ENCODE results near the gene SLK. TPM values are rescaled to one million over a fixed set of nuclear protein-coding genes. Genes with fewer than 3 reads are reported as not detected.
A peak's percentile ranks its signal among the peaks of the same experiment; 100 is the strongest.

The SLK gene
- total RNA-seq, 1 donor from 2014 or later, result 42.7 TPM

DNA sequence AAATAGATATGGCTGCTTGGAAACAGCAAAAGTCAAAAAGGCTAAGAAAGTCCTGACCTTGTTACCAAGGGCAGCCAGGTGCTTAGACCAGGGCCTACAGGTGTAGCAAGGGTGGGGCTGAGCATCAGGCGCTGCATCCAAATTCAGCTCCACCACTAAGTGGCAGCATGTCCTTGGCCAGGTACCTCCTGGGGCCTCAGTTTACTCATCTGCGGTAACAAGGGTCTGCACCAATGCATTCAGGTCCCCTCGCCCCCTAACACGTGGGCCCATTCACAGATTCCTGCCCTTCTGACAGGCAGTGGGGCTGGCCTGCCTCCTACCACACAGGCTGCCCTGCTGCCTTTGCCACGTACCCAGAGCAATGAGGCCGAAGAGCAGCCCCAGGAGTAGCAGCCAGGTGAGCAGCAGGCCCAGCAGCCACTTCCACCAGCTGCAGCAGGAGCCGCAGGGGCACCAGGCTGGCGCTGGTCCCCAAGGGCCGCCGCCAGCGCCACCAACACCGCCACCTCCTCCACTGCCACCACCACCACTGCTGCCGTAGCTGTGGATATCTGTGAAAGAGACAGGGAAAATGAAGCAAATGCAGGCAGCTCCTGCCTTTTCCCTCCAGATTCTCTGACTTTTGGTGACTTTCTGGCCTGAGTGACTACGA is 89.8 kb downstream of the SLK start:
- no peak overlapping the region for H3K9ac ChIP-seq
- Mint-ChIP-seq H3K9me3 (no peaks in the 10 kb centered on the region), H3K36me3 (no peaks in the 10 kb centered on the region), H3K27ac (no peak overlapping the region), H3K27me3 (ENCODE audit: insufficient read depth, low read depth) (peaks cover 13% of the 10 kb centered on the region), H3K4me3 (no peak overlapping the region), H3K4me1 (peaks cover 22% of the 10 kb centered on the region)
- H3K27me3 ChIP-seq, result no peaks in the 10 kb centered on the region
- peak overlapping the region; percentile 53 for H3K27ac ChIP-seq
- H2AFZ ChIP-seq (replicated peaks), result no peak overlapping the region
- no peaks in the 10 kb centered on the region for H3K9me3 ChIP-seq (ENCODE audit: low read depth)
- DNase-seq (ENCODE audit: low spot score), result no peak
- no peaks in the 10 kb centered on the region for H4K20me1 ChIP-seq (ENCODE audit: low read depth)
- H3K4me1 ChIP-seq, result peaks cover 34% of the 10 kb centered on the region
- no peak overlapping the region for H3K4me2 ChIP-seq
- no peaks in the 10 kb centered on the region for H3K36me3 ChIP-seq
- TF ChIP-seq EZH2phosphoT487 (IDR thresholded peaks at IDR 0.05) (no peak), EZH2 (IDR thresholded peaks at IDR 0.05) (no peak)
- TF ChIP-seq, protein P1, sequence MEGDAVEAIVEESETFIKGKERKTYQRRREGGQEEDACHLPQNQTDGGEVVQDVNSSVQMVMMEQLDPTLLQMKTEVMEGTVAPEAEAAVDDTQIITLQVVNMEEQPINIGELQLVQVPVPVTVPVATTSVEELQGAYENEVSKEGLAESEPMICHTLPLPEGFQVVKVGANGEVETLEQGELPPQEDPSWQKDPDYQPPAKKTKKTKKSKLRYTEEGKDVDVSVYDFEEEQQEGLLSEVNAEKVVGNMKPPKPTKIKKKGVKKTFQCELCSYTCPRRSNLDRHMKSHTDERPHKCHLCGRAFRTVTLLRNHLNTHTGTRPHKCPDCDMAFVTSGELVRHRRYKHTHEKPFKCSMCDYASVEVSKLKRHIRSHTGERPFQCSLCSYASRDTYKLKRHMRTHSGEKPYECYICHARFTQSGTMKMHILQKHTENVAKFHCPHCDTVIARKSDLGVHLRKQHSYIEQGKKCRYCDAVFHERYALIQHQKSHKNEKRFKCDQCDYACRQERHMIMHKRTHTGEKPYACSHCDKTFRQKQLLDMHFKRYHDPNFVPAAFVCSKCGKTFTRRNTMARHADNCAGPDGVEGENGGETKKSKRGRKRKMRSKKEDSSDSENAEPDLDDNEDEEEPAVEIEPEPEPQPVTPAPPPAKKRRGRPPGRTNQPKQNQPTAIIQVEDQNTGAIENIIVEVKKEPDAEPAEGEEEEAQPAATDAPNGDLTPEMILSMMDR (IDR thresholded peaks at IDR 0.05), result no peak
- H3K4me3 ChIP-seq, result no peak overlapping the region
- H3F3A ChIP-seq (ENCODE audit: low read depth), result peaks cover 33% of the 10 kb centered on the region
- no peaks in the 10 kb centered on the region for H3K79me2 ChIP-seq (ENCODE audit: low read depth)

DNA sequence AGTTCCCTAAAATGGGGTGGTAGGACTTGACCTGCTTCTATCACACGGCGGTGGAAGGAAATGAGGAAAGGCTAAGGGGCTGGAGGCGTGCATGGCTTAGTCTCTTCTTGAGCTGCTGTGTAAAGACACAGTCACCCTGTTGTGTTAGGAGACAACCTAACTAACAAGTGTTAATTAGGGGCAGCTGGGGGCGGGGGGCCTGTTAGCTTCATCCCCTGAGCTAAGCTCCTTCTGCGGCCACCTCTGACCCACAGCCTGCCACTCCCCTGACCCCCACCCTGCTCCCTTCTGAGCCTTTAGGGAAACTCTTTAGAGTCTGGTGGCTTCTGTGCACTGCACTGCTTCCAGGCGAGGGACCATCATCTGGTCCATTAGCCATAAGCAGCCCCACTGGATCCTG is 90.8 kb downstream of the SLK start:
- H3F3A ChIP-seq (ENCODE audit: low read depth), result peaks cover 33% of the 10 kb centered on the region
- Mint-ChIP-seq H3K9me3 (no peaks in the 10 kb centered on the region), H3K36me3 (no peaks in the 10 kb centered on the region), H3K4me3 (no peak overlapping the region), H3K27me3 (ENCODE audit: insufficient read depth, low read depth) (peaks cover 13% of the 10 kb centered on the region), H3K4me1 (peaks cover 22% of the 10 kb centered on the region), H3K27ac (peak overlapping the region; percentile 42)
- peak overlapping the region; percentile 70 for H3K4me2 ChIP-seq
- H3K27me3 ChIP-seq, result no peaks in the 10 kb centered on the region
- peak; percentile 82 for DNase-seq (ENCODE audit: low spot score)
- peak overlapping the region; percentile 53 for H3K27ac ChIP-seq
- H3K36me3 ChIP-seq, result no peaks in the 10 kb centered on the region
- H3K9me3 ChIP-seq (ENCODE audit: low read depth), result no peaks in the 10 kb centered on the region
- no peak overlapping the region for H3K9ac ChIP-seq
- no peak overlapping the region for H3K4me3 ChIP-seq
- no peaks in the 10 kb centered on the region for H4K20me1 ChIP-seq (ENCODE audit: low read depth)
- no peaks in the 10 kb centered on the region for H3K79me2 ChIP-seq (ENCODE audit: low read depth)
- peaks cover 34% of the 10 kb centered on the region for H3K4me1 ChIP-seq
- TF ChIP-seq EZH2 (IDR thresholded peaks at IDR 0.05) (no peak), EZH2phosphoT487 (IDR thresholded peaks at IDR 0.05) (no peak)
- TF ChIP-seq, protein P1 (IDR thresholded peaks at IDR 0.05), result no peak
- H2AFZ ChIP-seq (replicated peaks), result no peak overlapping the region

DNA sequence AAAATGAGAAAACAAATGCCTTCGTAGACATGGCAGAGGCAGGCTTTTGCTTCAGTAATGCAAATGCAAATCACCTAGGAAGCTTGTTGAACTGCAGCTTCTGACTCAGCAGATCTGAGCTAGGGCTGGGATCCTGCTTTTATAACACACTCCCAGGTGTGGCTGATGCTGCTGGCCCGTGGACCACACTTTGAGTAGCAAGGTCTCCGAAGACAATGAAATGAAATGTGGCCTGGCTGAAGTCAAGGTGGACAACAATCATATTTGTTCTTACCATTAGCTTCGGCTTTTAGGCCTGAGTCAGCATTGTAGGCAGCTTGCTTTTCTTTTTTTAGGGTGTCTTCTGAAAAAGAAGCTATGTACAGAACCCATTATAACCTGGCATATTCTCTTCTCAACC is 92.4 kb downstream of the SLK start:
- H3K9ac ChIP-seq, result no peak overlapping the region
- TF ChIP-seq EZH2phosphoT487 (IDR thresholded peaks at IDR 0.05), result no peak
- TF ChIP-seq, protein P1 (IDR thresholded peaks at IDR 0.05), result no peak
- no peak for TF ChIP-seq EZH2 (IDR thresholded peaks at IDR 0.05)
- no peaks in the 10 kb centered on the region for H4K20me1 ChIP-seq (ENCODE audit: low read depth)
- no peaks in the 10 kb centered on the region for H3K9me3 Mint-ChIP-seq
- no peak overlapping the region for H3K27ac ChIP-seq
- H3K4me1 Mint-ChIP-seq, result peaks cover 22% of the 10 kb centered on the region
- no peak overlapping the region for H3K4me3 Mint-ChIP-seq
- no peaks in the 10 kb centered on the region for H3K27me3 ChIP-seq
- peaks cover 34% of the 10 kb centered on the region for H3K4me1 ChIP-seq
- no peaks in the 10 kb centered on the region for H3K36me3 Mint-ChIP-seq
- H3K36me3 ChIP-seq, result no peaks in the 10 kb centered on the region
- no peaks in the 10 kb centered on the region for H3K9me3 ChIP-seq (ENCODE audit: low read depth)
- DNase-seq (ENCODE audit: low spot score), result no peak
- H3K4me3 ChIP-seq, result no peak overlapping the region
- no peak overlapping the region for H3K4me2 ChIP-seq
- H3K27me3 Mint-ChIP-seq (ENCODE audit: insufficient read depth, low read depth), result peaks cover 11% of the 10 kb centered on the region
- H2AFZ ChIP-seq (replicated peaks), result no peak overlapping the region
- H3K27ac Mint-ChIP-seq, result no peak overlapping the region
- no peaks in the 10 kb centered on the region for H3K79me2 ChIP-seq (ENCODE audit: low read depth)
- peaks cover 33% of the 10 kb centered on the region for H3F3A ChIP-seq (ENCODE audit: low read depth)

Measured in neural progenitor cell (in vitro differentiated cells).